Caki2 (cell line): ENCODE results near the gene IFRD2. TPM values are rescaled to one million over a fixed set of nuclear protein-coding genes. Genes with fewer than 3 reads are reported as not detected.
"Not testable (repeated sequence)": the region's sequence is repeated elsewhere in the genome, so short reads cannot be mapped to it uniquely, and the experiment has no call there.

Experiments used
- DNase-seq: peaks from one replicate; pipeline ENCODE4 v3.0.0-alpha.2; 2015; ENCODE audit warnings: low read depth
- in situ Hi-C: cut with HindIII; loops from 2 replicates; pipeline ENCODE4 v1.10.0; 2016; ENCODE audit warnings: low sequenced_read_pairs, low pct_unique_long_range_greater_than_20kb, mixed read lengths
- total RNA-seq: library from RNA; depleted of rRNA; stranded (reverse); fragments of >200 nt; shearing (Covaris generic); gene quantifications from 2 replicates; pipeline ENCODE4 v1.2.3, GENCODE V29; 2014; ENCODE audit warnings: low replicate concordance

The IFRD2 gene
- total RNA-seq, 1 experiment from 2014 or later = 69.5 TPM

DNA sequence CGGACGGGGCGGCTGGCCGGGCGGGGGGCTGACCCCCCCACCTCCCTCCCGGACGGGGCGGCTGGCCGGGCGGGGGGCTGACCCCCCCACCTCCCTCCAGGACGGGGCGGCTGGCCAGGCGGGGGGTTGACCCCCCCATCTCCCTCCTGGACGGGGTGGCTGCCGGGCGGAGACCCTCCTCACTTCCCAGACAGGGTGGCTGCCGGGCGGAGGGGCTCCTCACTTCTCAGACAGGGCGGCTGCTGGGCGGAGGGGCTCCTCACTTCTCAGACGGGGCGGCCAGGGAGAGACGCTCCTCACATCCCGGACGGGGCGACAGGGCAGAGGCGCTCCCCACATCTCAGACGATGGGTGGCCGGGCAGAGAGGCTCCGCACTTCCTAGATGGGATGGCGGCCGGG lies 19.8 kb upstream of the IFRD2 start:
- DNase-seq, in situ Hi-C loops: not testable (repeated sequence)

DNA sequence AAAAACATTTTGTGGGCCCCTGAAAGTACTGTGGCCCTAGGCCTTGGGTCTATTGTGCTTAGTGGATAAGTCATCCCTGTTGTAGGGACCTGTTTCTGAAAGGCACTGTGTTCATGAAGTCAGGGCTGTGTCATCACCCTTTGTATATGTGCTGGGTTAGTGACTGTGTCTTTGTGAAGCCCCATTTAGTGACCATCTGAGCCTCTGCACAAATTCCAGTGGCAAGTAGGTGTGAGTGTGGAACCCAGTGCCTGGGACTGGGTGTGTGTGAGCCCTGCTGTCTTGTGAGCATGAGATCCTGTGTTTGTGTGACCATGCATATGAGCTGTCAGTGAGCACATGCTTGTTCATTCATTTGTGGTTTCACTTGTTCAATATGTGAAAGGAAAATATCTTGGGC lies 12.4 kb upstream of the IFRD2 start:
- no peak for DNase-seq
- in situ Hi-C loops = no loop called here

DNA sequence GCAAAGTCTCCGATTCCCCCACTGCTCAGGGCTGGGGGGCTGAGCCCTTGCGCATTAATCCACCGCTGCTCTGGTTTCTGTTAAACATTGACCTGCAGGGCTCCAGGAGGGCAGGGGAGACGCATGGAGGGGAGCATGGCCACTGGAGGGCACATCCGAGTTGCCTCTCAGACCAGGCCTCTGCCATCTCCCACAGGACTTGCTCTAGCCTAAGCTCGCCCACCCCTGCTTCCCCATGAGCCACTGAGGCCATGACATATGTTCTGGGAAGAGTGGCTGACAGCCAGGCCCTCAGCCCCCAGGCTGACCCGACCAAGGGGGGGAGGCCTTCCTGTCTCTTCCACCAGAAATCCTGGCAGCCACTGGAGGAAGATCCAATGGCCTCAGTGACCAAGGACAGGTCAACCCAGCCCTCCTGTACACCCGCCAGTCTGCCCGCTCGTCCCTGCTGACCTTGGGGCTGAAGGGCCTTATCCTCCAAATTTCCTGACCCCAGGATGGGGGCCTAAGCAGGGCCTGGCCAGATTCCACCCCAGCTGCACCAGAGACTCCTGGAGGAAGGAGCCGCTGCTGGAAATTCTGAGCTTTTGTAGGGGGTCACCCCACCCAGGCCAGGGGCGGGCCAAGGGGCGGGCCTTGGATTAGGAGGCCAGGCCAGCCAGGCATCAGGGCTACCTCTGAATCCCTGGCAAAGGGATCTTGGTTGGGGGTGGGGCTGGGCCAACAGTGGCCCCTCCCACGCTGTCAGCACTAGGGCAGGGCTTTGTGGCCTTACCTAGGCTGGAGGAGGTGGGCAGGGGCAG lies 11.0 kb upstream of the IFRD2 start, which contains the start of gene HYAL1:
TSS of gene HYAL1 (minus strand) at position 562 of the 803 bp plus-strand sequence. CDS start 618 bp downstream, outside the sequence.
- in situ Hi-C loops = no loop called here
- no peak for DNase-seq

DNA sequence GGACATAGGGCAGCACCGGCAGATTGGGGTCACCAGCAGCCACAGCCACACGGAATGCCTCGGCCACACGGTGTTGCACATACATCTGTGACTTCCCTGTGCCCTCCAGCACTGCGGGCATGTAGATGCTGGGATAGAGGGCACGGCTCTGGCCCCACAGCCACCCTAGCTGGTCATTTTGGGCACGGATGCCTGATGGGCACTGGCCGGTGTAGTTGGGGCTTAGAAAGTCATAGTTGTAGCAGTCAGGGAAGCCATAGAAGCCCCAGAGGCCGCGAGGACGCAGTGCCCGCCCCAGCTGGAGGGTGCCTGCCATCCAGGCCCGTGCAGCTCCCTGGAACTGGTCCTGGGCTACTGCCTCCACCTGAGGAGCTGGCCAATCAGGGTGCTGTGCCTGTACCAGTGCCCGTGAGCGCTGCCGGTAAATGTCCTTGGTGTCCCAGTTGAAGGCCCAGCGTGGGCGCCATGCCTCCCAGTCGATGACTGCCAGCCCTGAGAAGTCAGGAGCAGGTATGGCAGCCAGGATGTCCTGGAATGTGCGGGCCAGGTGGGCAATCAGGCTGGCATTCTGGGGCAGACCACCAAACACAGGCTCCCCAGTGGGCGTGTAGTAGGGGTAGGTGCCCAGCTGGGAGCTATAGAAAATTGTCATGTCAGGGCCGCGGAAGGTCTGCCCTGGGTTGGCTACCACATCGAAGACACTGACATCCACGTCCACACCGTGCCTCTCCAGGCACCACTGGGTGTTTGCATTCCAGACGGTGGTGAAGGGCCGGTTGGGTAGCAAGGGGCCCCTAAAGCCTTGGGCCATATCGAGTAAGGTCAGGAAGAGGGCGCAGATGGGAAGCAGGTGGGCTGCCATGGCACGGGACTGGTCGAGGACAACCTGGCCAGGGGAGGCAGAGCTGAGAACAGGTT lies 10.1 kb upstream of the IFRD2 start:
- in situ Hi-C loops = no loop called here
- no peak for DNase-seq

DNA sequence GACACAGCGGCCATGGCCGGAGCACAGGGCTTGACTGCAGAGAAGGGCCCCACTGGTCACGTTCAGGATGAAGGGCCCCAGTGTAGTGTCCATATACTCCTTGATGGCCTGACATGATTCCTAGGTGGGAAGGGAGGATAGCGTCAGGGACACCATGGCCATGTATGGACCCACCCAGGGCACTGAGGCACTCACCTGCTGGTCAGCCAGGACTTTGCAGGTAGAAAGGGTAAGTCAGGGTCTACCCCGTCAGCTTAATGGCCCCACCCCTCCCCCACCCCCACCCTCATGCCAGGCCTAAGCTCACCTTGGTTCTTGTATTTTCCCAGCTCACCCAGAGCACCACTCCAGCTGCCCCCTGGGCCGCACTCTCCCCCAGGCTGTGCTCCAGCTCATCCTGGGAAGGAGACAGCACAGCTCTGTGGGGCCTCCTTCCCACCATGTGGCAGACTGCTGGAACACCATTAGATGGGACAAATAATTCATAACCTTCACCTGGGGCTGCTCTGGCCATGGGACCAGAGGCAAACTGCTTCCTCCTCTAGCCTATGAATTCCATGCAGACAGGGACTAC lies 8.5 kb upstream of the IFRD2 start:
- in situ Hi-C loops = no loop called here
- DNase-seq = no peak

DNA sequence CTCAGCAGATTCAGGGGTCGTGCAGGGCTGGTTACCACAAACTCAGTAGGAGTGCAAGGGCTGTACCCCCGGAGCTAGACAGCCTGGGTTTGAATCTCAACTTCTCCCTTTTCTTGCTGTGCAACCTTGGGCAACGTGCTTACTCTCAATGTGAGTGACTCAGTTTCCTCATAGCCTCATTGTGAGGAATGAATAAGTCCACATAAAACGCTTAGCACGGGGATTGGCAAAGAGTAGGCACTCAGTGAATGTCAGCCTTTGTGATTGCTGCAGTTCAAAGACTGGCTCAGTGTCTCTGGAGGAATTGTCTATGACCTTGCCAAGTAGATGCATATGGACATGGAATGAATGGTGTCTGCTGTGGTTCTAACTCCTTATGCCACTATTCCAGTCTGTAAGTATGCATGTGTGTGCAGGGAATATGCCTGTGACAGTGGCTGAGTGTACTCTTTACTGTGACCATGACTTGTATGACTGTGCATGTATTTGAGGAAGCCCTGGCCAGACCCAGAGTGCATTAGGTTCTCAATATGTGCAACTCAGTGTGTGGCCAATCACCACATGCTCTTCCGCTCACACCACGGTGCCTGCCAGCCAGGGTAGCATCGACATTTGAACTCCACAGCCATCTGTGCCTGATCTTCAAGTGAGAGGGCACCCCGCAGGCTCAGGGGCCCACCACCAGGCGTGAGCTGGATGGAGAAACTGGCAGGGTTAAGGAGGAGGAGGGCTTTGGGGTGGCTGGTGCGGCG lies 7.9 kb upstream of the IFRD2 start:
- no peak for DNase-seq
- in situ Hi-C loops = no loop called here

DNA sequence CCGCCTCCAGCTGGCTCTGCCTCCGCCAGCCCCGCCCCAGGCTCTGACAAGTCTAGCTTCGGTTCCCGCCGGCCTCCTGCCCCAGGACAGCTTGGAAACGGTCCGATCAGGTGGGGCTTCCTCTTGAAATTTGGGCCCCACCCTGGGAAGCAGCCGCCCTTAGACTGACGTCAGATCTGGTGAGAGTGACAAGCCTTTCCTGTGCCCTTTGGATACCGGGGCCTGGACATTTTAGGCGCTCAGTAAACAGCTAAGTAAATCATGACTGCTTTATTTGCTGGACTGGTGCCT lies 7.4 kb upstream of the IFRD2 start:
- no peak for DNase-seq
- in situ Hi-C loops = no loop called here

DNA sequence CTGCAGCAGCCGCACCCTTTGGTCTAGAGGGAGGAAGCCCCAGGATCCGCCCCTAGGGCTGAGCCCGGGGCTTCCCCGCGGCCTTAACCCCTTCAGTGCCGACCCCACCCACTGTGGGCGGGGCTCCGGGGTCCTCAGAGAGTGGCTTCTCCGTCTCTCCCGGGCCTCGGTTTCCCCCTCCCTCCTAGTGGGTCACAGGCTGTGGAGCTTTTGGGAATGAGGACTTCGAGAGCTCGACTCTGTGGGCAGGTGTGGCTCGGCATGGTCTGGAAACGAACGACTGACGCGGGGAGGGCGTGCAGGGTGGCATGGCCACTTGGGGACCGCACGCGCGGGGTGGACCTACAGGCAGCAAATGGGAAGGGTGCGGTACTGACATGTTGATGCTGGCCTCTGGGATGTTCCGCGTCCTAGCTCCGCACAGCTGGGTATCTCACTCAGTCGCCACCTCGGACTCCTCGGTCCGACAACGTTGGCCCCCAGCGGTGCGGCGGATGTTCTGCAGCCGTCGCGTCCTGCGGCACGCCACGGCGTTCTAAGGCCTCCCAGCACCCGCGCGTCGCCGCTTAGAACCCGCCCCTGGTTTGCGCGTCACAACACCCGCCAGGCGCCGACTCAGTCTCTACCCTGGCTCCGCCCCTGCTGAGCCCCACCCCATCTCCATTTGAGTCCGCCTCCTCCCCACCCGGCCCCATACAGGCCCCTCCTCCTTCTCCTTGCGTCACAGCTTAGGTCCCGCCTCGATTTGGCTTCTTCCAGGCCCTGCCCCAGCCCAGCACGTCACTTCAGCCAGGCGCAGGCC lies 6.8 kb upstream of the IFRD2 start, which contains the start of the genes HYAL3 and NAA80:
TSS of gene HYAL3 (minus strand) at position 570 of the 802 bp plus-strand sequence. CDS start 3,803 bp downstream, outside the sequence.
TSS of gene NAA80 (minus strand) at position 570 of the 802 bp plus-strand sequence. CDS start 1,942 bp downstream, outside the sequence.
- DNase-seq = peak; percentile 94
- in situ Hi-C loops = no loop called here

DNA sequence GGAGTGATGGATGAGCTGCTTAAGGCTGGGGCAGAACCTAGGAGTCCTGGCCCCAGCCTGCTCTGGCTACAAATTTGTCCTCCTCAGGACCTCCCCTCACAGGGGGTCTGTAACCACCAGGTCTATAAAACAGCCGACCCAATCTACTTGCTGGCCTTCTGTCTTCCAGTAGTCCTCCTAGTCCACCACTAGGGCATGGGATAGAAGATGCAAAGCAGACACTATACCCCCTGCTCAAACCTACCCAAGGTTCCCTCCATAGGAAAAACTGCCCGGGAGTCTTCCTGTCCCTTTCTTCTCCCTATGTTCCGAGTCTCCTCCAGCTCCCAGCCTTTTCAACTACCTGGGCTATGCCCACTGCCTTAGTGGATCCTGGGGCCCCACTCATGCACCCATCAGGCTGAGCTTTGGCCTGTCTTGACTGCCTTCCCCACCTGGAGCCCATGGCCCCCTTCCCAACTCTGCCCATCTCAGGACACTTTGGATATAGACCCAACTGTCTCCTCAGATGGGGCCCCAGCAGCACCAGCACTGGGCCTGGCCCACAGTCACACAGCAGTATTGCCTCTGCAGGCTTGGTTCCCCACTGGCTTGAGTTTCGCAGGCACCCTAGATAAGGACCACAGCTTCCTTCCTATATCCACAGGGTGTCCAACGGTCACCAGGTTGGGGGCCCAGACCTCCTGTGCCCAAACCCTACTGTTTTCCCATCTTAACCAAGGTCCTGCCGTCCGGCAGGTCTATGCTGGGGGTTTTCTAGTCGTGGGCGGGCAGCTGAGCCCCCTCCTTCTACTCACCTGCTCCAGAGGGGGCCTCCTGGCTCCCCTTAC lies 5.9 kb upstream of the IFRD2 start:
- DNase-seq = no peak
- in situ Hi-C loops = no loop called here

DNA sequence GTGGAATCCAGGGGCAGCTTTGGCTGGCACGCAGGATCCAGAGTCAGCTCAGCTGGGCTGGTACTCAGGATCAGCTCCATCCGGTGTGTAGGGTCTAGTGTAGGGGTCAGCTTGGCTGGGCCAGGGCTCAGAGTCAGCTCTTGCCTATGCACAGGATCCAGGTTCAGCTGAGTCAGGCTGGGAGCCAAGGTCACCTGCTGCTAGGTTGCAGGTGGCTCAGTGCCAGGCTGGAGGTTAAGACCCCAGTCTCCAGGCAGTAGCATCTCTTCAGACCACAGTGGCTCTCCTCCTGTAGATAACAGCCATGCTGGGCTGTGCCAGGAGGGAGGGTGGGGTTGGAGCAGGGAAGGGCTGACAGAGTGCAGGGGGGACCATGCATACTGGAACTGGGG lies 5.2 kb upstream of the IFRD2 start:
- DNase-seq = no peak
- in situ Hi-C loops = no loop called here

DNA sequence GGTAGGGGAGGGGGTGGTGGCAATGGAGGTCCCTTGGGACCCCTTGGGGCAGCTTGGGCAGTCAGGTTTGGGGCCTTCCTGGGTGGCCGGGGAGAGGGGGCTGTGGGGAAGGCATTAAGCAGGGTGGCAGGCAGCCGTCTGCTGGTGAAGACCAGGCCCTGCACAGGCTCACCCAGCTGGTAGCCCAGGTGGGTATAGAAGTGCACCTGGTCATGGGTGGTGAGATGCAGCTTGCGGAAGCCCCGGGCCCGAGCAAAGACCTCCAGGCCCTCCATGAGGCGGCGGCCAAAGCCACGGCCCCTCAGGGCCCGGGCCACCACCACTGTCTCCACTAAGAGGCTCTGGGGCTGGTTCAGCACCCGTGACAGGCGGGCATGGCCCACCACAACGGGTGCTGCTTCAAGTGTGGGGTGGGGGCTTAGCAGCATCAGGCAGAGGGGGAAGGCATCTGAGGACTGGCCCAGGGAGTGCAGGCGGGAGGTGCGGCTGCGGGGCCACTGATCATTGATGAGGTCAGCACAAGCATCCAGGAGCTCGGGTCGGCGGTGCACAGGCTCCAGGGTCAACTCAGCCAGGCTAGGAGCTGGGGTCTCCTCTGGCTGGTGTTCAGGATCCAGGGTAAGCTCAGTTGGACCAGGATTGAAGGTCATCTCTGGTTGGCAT lies 4.6 kb upstream of the IFRD2 start:
- in situ Hi-C loops = no loop called here
- DNase-seq = no peak

DNA sequence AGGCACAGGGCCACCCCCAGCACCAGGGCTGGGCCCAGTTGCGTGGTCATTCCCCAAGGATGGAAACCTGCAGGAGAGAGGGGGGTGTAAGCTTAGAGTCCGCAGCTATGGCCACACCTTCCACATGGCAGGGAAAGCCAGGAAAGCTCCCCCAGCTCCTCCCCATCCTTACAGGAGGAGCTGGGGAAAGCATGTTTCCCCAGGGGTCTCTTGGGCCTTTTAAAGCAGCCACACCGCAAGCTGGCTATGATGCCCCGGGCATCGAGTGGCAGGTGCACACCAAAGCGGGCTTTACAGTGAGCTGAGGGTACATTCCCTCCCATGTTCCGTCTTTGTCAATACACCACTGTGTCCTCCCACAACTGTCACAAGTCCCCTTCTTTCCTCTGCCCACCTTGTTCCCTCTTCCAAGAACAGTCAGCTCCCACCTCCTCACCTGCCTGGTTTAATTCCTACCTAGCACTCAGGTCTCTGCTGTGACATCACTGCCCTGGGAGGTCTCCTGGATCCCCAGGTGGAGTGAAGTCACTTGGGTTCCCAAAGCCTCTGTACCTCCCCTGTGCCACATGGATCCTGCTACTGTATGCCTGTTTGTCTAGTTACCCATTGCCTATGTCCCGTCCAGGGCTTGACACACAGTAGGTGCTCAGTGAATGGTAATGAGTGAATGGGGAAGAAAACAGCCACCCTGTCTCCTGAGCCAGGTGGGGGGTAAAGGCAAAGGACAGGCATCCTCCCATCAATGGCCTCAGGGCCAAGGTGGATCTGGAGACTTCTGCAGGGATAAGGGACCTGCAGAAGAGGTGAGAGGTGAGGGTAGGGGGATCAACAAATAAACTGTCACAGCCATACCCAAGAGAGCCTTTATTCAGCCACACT lies 3.6 kb upstream of the IFRD2 start:
- no peak for DNase-seq
- in situ Hi-C loops = no loop called here

DNA sequence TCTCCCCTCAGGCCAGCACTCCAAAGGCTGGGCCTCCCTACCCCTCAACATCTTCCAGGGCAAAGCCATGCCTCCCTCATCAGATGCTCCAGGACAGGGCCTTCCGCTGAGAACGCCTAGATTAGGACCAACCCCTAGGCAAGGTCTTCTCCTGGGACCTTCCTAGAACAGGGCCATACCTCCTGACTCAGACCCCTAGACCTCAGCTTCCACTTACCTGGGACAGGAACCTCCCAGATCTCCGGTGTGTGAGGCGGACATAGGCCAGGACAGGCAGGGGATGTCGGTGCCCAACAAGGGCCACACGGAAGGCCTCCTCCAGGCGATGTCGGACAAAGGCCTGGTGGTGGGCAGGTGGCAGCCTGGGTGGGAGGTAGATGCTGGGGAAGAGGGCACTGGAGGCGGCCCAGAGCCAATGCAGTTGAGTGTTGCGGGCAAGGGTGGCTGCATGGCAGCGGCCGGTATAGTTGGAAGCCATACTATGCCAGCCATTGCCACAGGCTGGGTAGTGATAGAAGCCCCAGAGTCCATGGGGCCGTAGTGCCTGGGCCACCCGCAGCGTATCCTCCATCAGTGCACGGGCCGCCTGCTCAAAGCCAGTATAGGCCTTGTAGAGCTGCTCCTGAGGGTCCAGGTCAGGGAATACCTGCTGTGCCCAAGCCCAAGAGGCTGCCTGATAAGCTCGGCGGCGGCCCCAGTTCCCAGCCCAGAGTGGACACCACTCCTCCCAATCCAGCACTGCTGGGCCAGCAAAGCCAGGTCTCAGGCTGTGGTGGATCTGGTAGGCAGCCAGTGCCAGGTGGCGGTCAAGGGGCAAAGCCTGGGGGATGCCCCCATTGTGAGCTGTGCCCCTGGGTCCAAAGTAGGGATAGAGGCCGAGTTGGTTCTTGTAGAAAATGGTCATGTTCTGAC lies 2.5 kb upstream of the IFRD2 start:
- in situ Hi-C loops = no loop called here
- no peak for DNase-seq

DNA sequence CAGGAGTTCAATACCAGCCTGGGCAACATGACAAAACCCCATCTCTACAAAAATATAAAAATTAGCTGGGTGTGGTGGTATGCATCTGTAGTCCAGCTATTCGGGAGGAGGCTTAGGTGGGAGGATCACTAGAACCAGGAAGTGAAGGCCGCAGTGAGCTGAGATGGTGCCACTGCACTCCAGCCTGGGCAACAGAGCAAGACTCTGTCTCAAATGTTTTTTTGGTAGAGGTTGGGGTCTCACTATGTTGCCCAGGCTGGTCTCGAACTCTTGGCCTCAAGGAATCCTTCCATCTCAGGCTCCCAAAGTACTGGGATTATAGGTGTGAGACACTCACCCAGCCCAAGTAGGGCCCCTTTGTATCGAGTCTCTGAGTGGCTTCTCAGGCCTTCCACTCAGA lies 1.9 kb upstream of the IFRD2 start:
- in situ Hi-C loops = no loop called here
- DNase-seq = no peak
